Stimulated activated CD4-positive, alpha-beta T cell treated with anti-CD3 and anti-CD28 coated beads, Interleukin-15, amount 100 ng/mL, for 1 hour (primary cell): ENCODE data around the gene LRRC56.

ENCODE experiments used
- DNase-seq, 2 donors: peaks; one replicate each; pipeline ENCODE4 v3.0.0-alpha.2; 2020; ENCODE audit warnings: low read depth in 1 of 2, low spot score in 1 of 2

Gene LRRC56

DNA sequence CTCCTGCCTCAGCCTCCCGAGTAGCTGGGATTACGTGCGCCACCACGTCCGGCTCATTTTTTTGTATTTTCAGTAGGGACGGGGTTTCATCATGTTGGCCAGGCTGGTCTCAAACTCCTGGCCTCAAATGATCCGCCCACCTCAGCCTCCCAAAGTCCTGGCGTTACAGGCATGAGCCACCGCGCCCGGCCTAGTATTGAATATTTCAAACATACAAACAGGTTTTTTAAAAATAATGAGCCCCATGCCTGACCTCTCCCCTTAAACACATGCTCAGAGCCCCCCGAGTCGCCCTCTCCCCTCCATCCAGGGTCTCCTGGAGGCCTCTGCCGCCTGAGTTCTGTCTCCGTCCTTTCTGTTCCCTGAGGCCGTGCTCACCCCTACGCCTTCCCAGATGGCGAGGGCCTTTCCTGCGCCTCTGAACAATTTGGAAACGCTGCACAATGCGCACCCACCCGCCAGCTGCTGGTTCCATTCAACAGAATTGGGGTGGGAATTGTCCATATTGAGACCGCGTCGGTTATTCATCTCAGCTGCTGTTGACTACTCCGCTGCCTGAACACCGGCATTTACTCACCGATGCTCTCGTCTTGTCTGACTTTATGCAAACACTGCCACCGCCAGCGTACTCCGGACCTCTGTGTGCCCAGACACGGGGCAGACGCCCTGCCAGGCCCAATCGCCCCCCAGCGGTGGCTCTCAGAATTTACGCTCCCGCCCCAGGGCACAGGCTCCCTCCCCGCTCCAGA lies 16.7 kb upstream of the LRRC56 start:
- no peak for DNase-seq

- no peak for DNase-seq
These were observed 16.1 kb upstream of the LRRC56 start for GRCh38 chr11:521177-521688.

DNA sequence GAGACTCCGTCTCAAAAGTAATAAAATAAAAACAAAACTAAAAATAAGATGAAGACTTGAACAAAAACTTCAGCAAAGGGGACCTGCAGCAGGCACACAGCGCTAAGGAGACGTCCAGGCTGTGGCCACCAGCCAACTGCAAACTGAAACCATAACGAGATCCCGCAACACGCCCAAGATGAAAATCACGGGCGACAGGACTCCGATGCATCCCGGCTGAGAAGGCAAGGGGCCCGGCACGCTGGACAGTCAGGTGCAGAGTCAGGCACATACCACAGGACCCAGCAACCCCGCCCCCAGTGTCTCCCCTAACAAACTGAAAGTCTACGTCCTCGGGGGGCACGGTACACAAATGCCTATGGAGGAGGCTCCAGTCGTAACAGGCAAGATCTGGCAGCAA lies 11.1 kb upstream of the LRRC56 start:
- DNase-seq = no peak

GRCh38 chr11:528166-528814 lies 9.0 kb upstream of the LRRC56 start:
- no peak for DNase-seq

DNA sequence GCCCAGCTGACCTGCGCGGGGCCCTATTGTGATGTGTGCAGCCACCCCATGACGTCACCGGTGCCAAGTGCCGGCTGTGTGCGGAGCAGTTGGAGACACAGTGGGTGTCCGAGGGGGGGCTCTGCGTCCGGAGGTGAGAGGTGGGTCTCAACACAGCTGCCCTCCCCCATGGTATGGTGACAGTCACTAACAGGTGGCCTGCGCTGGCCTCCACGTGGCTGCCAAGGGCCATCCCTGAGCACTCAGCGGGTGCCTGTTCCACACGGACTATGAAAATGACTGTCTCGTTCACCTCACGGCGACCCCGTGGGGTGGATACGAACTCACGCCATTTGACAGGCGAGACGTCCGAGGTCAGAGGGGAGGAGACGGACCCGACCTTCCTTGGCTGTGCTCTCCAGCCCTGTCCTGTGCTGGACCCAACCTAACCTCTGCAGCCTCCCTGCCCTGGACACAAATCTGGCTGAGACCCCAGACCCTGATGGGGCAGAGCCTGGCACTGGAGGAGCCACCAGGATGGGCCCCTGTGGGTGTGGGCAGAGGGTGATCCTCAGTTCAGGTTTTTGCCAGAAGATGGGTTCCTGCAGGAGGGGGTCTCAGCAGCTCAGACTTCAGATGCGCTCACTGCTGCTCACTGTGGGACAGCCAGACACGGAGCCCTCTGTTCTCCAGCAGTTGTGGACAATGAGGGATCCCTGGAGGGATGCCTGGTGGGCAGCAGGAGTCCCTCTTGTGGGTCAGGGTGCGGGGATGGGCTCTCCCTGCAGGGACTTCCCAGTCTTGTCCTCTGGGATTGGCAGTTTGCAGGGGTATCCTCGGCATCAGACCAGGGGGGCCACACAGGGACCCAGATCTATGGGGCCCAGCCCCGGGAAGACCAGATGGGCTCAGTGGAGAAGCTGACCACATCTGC lies 8.3 kb upstream of the LRRC56 start:
- DNase-seq = no peak

DNA sequence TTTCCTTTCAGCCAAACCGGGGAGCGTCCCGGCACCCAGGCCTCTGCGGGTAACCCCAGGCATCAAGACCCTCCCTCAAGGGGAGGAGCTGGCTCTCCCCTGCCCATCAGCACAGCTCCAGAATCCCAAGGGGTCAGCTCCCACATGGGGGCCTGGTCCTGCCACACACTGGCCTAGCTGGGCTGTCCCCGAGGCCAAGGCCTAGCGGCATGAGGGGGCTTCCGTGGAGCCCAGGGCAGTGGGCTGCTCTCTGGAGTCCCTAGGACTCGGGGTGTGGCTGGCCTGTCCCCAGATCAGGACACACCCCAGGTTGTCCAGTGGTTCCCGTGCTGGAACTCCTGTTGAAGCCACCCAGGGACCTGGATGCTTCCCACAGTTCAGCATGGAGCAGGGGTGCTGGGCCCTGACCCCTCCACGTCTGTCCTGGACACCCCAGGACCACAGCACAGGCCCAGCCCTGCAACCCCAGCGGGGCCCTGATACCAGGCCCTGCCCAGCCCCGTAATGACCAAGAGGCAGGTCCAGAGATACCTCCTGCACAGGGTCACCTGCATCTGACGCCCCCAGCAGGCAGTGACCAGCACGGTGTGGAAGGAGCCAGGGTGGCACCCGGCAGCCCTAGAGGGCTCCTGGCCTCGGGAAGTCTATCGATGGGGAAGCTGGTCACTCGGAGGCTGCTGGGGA lies 7.5 kb upstream of the LRRC56 start:
- no peak for DNase-seq

DNA sequence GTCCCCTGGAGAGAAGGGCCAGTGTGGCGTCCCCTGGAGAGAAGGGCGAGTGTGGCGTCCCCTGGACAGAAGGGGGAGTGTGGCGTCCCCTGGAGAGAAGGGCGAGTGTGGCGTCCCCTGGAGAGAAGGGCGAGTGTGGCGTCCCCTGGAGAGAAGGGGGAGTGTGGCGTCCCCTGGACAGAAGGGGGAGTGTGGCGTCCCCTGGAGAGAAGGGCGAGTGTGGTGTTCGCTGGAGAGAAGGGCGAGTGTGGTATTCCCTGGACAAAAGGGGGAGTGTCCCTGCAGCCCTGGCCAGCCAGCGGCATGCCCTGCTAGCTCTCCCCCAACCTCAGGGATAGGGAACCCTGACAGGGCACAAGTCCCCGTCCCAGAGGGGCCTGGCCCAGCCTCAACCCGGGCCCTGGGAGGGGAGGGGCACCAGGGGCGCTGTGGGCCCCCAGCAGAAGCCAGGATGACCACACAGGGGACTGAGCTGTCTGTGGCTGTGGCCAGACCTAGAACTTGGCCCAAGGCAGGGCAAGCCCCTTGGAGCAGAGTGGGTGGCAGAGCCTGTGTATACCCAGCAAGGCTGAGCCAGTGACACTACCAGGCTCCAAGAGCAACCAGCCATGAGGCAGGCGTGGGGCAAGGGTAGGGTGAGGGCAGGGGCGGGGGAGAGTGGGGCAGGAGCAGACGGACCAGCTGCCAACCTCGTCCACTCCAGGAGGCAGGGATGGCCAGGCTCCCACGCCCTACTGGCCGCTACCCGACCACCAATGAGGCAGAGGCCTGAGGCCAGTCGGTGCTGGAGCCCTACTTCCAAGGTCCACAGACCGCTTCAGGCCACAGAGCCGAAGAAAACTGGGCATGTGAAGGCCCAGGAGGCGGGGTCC lies 6.1 kb upstream of the LRRC56 start:
- DNase-seq = no peak

DNA sequence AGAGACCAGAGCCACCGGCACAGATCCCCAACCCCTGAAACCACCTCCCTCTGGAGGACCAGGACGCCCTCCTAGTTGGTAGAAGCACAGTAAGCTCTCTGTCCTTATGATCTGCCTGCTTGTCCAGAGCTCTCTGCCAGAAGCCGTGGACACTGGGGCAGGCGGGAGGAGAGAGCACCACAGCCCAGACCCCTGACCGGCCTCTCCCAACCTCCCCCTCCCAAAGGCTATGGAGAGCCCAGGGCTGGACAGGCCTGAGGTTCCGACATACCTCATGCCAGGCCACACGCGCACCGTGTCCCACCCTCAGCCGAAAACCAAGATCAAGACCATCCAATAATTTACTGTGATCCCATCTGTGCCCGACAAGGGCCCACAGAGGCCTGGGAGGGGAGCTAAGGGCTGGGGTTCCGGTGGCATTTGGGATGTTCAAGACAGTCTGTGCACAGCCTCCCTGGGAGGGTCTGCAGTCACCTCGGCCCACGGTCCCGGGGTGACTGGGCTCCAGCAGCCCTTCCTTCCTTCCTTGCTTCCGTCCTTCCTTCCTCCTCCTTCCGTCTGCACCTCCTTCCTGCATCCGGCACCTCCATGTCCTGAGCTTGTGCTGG lies 5.3 kb upstream of the LRRC56 start:
- DNase-seq = no peak

DNA sequence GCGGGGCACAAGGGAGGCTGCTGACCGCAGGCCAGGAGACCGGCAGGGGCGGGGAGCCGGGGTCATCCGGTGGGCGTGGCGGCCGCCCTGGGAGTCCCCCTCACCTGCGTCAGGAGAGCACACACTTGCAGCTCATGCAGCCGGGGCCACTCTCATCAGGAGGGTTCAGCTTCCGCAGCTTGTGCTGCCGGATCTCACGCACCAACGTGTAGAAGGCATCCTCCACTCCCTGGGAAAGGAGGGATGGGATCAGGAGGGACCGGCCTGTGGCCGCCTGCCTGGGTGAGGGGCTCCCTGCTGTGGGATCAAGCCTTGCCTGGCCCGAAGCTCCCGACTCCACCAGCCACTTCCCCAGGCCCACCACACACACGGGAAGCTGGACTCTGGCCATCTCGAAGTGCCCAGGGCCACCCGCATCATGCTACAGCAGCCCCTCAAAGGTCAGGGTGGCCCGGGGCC lies 4.8 kb upstream of the LRRC56 start:
- DNase-seq = no peak

DNA sequence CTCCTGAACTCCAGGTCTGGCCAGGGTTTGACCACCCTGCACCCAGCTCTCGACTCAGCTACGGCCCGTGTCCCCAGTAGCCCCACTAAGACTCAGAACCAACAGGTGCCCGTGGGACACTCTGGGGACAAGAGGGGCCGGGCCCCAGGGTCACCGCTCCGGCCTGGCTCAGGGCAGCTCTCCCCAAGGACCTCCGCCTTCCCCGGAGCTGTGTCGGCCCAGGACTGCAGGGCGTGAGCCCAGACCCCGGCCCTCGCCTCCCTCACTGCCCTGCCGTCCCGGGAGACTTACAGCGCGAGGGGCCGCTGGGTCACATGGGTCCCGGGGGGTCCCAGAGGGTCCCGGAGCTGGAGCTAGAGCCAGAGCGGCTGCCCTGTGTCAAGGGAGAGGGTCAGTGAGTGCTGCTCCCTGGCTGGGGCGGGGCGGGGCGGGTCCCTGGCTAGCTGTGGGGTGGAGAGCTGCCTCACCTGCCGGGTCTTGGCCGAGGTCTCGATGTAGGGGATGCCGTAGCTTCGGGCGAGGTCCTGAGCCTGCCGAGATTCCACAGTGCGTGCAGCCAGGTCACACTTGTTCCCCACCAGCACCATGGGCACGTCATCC lies 4.2 kb upstream of the LRRC56 start:
- no peak for DNase-seq

DNA sequence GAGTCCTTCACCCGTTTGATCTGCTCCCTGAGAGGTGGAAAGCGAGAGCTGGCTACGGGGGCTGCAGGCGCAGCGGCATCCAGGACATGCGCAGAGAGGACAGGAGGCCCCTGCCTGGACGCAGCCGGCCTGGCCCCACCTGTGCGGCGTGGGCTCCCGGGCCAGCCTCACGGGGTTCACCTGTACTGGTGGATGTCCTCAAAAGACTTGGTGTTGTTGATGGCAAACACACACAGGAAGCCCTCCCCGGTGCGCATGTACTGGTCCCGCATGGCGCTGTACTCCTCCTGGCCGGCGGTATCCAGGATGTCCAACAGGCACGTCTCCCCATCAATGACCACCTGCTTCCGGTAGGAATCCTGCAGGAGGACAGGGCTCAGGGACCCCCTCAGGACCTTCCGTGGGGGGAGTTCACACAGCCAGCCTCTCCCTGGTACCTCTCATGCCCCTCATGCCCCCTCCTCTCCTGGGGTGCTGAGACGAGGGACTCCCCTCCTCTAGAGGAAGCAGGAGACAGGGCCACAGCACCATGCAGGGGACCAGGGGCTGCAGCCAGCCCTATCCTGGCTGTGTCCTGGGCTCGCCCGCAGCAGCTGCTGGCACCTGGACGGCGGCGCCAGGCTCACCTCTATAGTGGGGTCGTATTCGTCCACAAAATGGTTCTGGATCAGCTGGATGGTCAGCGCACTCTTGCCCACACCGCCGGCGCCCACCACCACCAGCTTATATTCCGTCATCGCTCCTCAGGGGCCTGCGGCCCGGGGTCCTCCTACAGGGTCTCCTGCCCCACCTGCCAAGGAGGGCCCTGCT lies 3.5 kb upstream of the LRRC56 start:
- DNase-seq = no peak

GRCh38 chr11:534396-535209 lies 2.7 kb upstream of the LRRC56 start:
- DNase-seq = no peak

DNA sequence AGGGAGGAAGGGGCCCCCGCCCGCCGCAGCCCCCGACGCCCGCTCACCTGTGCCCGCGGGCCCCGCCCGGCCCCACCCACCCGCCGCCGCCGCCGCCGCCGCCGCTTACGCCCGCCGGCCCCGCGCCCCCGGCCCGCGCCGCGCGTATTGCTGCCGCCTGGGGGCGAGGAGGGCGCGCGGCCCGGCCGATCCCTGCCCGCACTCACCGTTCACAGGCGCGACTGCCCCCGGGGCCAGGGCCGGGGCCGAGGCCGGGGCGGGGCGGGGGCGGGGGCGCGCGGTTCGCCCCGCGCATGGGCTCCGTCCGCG lies 2.2 kb upstream of the LRRC56 start:
- DNase-seq = no peak

- DNase-seq = peak; percentile 95 to 97
These were observed 1.5 kb upstream of the LRRC56 start, which contains the start of gene HRAS for GRCh38 chr11:535519-536454. HRAS (minus strand) TSS chr11:535576.

DNA sequence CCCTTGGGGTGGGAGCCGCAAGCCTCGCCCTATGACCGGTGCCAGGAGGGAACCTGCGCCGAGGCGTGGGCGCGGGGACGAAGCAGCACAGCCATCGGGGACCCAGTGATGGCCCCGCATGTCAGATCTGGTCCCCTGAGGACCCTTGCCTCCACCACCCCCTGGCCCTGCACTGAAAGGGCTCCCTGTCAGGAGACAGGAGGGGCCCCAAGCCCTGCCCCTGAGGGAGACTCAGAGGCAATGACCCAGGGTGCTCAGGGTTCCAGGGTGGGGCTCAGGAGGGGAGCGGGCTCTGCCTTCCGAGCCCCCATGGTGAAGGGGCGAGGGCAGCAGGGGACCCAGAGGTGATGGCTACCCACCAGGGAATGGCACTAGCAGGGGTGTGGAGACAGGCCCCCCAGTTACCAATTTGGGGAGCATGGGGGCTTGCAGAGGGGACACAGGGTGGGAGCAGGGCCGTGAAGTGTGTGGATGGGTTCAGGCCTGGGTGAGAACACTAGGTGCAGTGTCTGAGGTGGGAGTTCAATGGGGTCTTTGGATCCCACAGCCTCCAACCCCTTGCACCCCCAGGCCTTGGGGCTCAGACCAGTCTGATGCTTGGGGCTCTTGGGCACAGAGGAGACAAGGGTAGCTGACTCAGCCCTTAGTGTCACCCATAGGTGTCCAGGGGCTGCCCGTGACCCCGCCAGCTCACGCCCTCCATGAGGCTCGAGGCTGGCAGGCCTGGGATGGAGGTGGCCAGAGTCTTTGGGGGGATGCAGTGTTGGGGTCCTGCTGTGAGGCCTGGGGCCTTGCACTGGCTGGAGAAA lies 499 bp downstream of the LRRC56 start:
- no peak for DNase-seq
